NCI-H748 (cell line): ENCODE measurements around the gene DMC1.

Experiments used
- DNase-seq: peaks from one replicate; lab custom pipeline; 2025; ENCODE audit not compliant: unreplicated experiment; lab: John Stamatoyannopoulos, UW

Gene DMC1

DNA sequence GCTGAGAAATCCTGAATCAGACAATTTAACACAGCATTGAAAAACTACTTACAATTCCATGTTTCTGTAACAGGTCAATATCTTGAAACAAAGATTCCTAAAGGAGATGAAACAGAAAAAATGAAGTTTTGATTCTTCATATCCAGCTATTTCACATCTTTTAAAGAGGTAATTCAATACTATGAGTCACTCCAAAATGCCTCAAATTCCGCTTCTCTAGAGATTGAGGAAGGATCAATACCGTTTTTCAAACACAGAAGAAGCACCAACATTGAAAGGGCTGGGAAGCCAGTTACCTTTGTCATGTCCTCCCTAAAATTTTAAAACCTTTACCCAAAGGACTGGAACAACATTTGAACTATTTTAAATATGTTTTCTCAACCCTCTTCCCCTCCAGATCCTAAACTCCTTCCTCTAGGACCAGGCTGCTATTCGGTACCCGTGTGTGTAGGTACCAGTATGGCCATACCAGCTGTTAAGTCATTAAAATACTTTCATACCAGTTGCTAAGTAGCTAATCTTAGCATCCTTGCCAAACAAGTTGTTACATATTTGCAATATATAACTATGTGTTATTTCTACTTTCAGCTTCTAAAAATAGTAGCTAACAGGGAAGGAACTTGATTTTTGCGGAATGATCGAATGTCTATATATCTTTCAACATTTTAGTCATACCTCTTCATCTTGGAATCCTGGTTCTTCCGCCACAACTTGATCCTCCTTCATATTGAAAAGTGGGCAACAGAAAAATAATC lies 2.3 kb downstream of the DMC1 start:
- no peak for DNase-seq

DNA sequence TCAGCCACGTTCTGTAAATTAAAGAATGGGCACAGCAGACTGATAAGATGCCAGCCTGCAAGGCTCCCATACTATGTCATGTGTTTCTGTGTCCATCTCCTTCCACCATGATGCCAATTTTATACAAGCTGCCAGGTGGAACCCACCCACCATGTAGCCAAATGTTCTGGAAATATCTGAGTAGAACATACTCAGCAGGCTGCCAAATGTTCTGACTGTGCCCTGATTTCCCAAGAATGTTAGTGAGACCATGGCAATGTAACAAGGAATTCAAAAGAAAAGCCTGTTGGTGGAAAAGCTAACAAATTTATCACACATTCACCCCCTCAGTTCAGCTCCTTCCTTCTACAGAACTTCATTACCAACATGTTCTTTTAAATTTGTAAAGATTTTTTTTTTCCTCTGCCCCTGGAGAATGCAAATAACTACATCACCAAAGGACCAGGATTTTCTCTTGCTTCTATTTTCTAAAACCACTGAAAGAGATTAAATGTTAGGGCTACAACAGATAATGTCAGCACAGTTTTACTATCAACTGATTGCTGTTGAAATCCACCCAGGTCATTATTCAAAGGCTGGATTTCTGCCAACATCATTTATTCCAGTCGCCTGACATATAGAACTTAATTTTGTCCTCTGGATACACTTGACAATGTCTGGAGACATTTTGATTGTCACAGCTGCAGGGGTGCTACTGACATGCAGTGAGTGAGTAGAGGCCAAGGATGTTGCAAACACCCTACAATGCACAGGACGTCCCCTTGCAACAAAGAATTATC lies 3.1 kb downstream of the DMC1 start:
- peak; percentile 8 for DNase-seq

DNA sequence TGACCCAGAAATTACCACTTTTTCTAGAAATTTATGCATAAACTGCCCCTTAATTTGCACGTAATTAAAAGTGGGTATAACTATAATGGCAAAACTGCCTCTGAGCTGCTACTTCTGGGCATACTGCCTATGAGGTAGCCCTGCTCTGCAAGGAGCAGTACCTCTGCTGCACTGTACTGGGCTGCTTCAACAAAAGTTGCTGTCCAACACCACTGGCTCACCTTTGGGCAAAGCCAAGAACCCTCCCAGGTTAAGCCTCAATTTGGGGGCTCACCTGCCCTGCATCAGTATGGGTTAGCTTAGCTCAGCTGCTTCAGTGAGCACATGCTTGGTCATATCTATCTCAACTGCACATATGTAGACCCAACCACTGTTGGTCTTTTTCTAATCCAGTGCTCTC lies 4.5 kb downstream of the DMC1 start:
- DNase-seq, result no peak

DNA sequence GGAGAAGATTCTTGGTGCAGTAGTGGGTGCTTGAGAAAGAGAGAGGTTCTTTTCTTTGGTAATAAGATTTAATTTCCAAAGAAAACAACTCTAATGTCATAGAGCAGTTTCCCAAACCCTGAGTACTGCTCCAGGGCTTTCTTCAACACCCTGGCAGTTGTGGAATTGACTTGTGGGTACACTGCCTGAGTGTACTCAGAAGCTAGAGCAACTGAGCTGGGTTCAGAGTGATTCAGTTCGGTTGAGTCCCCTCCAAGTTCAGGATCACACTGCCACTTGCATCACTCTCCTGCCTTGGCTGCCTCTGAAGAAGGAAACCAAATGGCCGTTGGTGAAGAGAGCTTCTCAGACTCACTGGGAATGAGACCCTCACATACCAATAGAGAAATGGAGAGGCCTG lies 5.3 kb downstream of the DMC1 start:
- DNase-seq, result no peak

DNA sequence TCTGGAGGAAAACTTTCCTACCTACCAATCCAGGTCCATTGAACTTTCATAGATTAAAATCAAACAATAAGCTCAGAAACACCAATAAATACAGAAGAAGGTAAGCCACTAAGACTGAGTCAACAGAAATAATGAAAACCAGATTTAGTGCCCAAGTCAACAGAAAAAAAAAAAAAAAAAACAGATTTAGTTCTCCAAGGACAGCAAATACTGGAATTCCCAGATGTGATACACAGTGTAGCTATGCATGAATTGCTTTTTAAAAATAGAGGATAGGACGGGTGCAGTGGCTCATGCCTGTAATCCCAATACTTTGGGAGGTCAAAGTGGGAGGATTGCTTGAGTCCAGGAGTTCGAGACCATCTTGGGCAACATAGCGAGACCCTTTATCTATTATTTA lies 15.7 kb downstream of the DMC1 start:
- no peak for DNase-seq

DNA sequence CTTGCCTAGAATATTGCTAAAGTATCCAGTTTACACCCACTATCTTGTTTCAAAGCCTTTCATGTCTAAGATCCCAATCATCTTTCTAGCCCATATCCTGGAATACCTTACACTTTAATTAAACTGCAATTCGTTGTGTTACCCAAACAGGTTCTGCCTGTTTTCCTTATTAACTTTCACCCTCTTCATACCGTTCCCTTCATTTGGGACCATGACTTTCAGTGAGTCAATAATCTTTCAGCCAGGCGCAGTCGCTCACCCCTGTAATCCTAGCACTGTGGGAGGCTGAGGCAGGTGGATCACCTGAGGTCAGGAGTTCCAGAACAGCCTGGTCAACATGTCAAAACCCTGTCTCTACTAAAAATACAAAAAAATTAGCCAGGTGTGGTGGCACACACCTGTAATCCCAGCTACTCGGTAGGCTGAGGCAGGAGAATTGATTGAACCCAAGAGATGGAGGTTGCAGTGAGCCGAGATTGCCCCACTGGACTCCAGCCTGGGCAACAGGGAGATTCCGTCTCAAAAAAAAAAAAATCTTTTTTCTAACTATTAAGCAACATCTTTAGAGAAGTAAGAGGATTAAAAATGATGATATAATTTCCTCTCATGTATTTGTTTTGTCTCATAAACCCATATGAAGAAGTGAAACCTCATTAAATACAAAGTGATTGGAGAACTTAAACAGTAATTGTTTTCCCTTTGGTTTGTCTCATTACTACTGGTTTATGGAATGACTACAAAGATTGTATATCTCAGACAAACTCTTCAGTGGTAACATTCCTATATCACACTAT lies 20.7 kb downstream of the DMC1 start:
- DNase-seq, result no peak

DNA sequence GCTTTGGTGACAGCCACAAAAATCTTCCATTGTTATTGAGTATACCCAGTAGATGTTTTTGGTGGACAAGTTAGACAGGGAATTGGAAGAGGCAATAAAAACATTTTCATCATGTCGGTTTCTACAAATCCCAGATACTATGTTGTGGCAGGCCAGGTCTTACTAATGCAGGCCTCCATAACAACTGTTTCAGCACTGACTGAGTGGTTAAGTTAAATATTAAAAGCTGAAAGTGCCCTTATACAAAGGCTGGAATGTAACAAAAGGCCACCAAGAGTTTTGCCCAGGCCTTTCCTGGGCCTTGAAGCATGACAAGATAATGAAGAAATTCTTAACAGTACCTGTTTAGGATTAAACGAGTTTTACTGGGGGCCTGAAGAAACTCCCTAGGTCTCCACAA lies 29.3 kb downstream of the DMC1 start:
- DNase-seq, result no peak

DNA sequence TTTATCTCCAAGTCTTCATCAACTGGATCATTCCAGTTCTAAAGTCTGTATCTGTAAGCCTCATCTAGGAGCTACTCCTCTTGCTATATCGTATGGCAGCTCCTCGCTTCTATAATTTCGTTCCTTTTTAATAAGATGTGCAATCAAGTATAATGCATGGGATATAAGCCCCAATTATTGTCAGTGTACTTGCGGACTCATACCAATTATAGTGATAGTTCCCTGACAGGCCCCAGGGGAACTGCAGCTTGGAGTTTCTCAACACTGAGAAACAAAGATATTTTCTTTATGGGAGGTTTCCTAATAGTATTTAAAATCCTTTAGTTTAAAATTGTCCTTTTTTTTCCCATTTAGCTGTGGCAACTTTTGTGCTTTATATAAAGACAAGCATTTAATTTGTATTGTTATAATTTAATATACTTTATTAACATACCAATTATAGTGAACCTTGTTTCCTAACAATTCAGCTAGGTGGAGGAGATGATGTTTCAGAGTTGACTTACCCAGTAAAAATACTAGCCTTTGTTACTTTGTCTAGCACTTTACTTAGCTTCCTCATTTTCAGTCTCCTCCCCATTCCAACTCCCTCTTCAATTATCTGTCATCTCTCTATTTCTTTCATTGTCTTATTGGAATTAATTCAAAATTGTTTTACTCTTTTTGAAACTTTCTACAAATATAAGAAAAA lies 38.6 kb downstream of the DMC1 start:
- DNase-seq, result no peak

DNA sequence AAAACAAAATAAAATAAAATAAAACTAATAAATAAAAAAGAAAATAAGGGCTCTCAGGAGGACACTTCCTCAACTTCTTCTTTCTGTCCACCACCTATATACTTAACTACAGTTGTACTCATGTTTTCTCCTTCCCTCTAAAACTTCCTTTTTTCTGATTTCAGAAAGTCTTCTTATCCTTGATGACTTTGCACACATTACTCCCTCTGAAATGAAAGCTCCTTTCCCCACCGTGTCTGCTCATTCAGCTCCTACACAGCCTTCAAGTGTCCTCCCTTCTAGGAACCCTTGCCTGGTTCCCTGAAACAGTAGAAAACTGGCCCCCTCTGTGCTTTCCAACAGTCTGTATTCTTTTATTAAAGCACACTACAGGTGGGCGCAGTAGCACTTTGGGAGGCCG lies 45.6 kb downstream of the DMC1 start:
- DNase-seq, result no peak

DNA sequence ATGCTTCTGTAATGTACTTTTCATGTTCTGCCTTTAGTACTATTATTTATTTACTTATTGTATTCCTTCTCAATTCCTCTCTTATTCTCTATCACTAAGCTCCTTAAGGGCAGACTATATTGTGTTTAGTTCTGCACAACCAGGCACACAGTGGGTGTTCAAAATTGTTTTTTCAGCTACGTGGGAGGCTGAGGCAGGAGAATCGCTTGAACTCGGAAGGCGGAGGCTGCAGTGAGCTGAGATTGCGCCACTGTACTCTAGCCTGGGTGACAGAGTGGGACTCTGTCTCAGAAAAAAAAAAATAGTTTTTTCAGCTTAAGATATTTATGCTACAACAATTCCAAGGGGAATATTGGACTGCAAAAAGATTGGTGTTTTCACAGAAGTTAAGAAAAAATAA lies 46.5 kb downstream of the DMC1 start:
- no peak for DNase-seq

DNA sequence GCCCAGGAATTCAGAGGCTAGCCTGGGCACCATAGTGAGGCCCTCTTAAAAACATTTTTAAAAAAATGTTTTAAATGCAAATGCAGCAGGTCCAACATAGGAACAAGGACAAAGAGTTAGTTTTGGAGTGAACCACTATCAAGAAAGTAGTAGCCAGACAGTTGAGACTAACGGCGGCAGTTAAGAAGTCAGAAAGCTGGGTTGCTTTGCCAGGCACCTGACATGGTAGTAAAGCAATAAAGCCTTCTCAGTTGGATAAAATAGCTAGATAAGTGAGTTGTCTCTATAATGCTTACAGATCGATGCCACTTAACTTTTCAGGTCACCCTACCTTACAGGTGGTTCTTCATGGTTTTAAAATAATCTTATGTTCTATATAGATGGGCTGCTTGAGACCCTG lies 47.0 kb downstream of the DMC1 start:
- no peak for DNase-seq

DNA sequence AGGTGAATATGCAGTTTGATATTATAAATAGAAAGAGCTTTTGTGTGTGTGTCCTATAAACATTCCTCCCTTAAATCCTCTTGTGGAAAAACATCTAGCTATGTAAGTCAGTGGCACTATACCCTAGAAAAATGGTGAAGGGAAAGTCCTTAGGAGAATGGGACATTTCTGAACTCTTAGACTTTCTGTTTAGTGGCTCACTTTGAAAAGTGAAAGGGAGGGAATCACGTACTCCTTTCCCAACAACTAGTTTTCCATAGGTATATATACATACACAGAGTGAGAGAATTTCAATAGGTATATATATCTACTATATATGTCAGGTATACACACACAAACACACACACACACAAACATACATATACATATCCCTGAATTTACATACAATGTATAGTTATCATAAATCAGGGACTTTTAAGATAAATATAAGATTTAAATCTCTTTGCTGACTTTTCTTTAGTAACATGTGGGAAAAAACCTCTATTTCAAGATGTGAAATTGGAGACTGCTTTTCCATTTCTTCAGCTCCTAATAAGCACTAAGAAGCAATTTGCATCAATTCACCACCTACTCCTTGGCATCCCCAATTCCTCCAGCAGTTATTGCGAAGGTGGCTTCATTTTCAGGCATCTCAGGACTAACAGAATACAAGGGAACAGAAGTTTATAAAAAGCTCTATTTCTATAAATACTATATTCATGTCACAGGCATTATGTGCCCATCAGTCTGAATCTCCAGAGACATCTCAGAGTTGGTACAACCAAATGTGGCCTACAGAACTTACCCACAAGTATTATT lies 50.3 kb downstream of the DMC1 start:
- no peak for DNase-seq

DNA sequence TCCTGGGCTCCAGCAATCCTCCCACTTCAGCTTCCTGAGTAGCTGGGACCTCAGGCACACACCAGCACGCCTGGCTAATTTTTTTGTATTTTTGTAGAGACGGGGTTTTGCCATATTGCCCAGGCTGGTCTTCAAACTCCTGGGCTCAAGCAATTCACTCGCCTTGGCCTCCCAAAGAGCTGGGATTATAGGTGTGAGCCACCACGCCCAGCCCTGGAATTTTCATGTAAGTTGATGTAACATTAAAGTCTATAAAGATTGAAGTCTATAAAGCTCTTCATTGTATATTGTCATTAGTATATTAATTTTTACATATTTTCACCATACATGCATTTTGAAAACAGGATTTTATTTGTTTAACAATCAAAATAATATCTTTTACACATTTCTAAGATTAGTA lies 51.4 kb downstream of the DMC1 start:
- DNase-seq, result no peak

DNA sequence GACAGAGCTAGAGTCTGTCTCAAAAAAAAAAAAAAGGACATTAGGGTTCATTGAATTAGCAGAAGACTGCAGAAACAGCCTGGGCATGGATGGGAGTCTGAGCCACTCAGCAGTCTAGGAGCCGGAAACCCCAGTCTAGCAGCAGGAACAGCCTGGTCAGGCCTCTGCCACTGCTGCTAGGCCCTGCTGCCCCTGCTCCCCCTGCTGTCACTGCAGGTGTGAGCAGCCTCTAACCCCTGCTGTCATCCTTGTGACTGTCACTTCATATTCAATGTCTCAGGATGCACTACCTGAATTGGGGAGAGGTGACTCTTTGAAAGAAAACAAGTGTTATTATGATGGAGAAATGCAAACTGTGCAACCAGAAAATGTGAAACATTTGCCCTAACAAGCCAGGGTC lies 56.9 kb downstream of the DMC1 start:
- peak; percentile 1 for DNase-seq

DNA sequence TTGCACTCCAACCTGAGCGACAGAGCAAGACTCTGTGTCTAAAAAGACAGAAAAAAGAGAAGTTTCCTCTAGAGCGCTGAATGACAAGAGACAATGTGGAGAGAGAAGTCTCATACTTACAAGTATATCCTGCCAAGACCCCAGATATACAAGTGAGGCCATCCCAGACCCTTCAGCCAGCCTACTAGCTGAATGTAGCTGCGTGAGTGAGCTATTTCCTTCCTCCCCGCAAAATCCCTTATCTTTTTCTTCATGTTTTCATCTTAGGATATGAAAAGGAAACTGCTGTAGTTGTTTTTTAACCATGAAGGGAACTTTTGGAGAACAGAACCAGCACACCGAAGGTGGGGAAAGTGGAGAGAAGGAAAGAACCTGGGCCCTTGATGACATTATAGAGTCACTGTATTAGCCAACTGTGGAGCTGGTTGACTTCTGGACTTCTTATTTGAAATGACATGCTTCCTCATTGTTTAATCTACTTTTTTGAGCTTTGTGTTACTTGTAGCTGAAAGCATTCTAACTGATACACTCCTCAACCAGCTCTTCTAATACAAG lies 59.5 kb downstream of the DMC1 start:
- no peak for DNase-seq

DNA sequence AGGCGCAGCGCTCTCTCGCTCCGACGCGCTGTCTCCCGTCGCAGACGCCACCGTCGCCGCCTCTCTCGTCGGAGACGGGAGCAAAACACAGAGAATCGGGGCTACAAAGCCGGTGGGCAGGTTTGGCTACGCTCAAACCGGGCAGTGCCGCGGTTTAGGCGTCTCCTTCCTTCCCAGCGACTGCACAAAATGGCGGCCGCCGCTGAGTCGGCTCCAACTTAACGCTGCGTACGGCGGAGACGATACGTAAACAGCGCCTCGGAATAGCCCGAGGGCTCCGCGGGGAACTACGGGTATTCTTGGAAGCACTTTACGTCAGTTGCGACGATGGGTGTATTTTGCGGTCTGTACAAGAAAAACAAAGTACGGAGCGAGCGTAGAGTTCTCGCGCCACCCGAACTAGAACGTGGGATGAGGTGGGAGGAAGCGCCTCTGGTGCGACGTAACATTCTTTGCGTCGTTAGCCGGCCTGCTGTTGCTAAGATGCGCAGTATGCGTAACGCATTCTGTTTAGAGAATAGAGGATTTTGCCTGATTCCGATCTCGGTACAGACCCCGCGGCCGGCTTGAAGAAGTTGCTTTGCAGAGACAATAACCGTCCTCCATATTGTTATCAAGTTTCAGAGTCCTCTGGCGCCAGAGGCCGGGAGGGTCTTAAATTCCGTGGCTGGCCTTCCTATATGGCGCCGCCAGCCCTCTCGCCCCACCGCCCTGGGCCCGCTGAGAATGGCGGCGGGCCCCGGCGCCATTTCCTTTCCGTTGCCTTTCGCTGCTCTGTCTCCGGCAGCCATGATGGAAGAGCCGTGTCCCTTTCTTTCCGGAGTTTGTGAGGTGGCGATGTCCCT lies 63.6 kb downstream of the DMC1 start, which contains the start of gene DDX17:
Gene DDX17, minus strand, starts transcription at position 194 of the 845 bp plus-strand sequence.
- peak; percentile 95 for DNase-seq

DNA sequence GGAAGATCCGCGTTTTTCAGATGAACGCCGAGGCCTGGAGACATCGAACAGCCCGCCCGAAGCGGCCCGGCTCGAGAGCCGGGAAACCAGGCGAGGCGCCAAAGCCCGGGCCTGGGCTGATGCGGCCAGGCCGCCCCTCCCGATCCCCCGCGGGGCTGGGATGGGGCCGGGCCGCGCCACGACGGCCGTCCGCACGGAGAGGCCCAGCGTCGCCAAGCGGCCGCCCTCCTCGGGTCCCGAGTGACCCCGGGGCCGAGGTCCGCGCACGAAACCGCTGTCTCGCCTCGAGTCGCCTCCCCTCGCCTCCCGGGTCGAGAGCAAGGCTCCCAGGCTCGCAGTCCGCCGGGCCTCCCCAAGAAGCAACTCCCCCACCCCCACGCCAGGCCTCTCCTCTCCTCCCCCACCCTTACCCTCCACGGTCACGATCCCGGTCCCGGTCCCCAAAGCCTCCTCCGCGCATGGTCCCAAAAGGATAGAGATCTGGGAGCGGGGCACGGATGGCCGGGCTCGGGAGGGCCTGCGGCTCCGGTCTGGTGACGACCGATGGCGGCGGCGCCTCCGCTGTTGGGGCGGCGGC lies 64.4 kb downstream of the DMC1 start:
- peak; percentile 65 for DNase-seq

DNA sequence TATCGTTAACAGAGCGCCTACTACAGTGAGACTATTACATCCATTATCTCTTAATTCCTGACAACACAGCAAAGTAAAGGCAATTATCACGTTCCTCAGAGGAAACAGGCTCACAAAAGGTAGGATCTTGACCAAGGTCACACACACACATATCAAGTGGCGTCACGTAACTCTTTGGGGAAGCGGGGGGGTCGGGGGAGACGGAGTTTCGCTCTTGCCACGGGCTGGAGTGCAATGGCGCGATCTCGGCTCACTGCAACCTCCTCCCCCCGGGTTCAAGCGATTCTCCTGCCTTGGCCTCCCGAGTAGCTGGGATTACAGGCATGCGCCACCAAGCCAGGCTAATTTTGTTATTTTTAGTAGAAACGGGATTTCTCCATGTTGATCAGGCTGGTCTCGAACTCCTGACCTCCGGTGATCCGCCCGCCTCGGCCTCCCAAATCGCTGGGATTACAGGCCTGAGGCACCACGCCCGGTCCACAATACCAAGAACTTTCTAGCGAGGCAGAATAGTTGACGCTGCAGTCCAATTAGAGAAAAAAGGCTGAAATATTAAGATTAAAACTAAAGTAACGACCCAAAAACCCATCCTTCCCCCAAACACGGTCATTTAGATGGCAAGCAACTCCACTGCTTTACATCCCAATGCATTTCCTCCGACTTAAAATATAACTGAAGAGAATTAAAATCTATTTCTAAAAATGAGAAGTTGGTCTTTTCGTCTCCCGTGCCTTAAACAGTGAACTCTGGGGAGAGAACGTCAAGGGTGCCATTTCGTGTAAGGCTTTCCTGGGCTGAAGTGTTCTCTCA lies 65.0 kb downstream of the DMC1 start:
- peak; percentile 58 for DNase-seq
